Activated naive CD8-positive, alpha-beta T cell treated with anti-CD3 and anti-CD28 coated beads for 36 hours (primary cell): Measurements from ENCODE around the gene DCDC1. TPM values are rescaled to one million over a fixed set of nuclear protein-coding genes. Genes with fewer than 3 reads are reported as not detected.

ENCODE experiments used
- DNase-seq: peaks from one replicate; pipeline ENCODE4 v3.0.0; 2021
- H3K27ac Mint-ChIP-seq: one replicate; pipeline ENCODE4 v1.8.0; 2022; ENCODE audit warnings: mild to moderate bottlenecking, moderate library complexity, mixed read lengths
- H3K27me3 Mint-ChIP-seq: one replicate; pipeline ENCODE4 v1.8.0; 2022; ENCODE audit warnings: mild to moderate bottlenecking, mixed read lengths
- H3K36me3 Mint-ChIP-seq: one replicate; pipeline ENCODE4 v1.8.0; 2021; ENCODE audit warnings: mild to moderate bottlenecking, mixed read lengths
- H3K4me1 Mint-ChIP-seq: one replicate; pipeline ENCODE4 v1.8.0; 2021; ENCODE audit warnings: mixed read lengths
- H3K4me3 Mint-ChIP-seq: one replicate; pipeline ENCODE4 v1.8.0; 2022; ENCODE audit warnings: mild to moderate bottlenecking, moderate library complexity, mixed read lengths
- H3K9me3 Mint-ChIP-seq: one replicate; pipeline ENCODE4 v1.8.0; 2022; ENCODE audit warnings: mixed read lengths
- total RNA-seq, 2 experiments: library from RNA; stranded (reverse); gene quantifications; one replicate each; pipeline ENCODE4 v1.2.3, GENCODE V29; 2021

The DCDC1 gene
- total RNA-seq, 2 experiments from 2014 or later = 0.14 to 0.36 TPM

- DNase-seq = no peak
- H3K27me3 Mint-ChIP-seq = no peaks in the 10 kb centered on the region
- no peaks in the 10 kb centered on the region for H3K9me3 Mint-ChIP-seq
- H3K36me3 Mint-ChIP-seq = no peaks in the 10 kb centered on the region
- no peak overlapping the region for H3K27ac Mint-ChIP-seq
- no peak overlapping the region for H3K4me3 Mint-ChIP-seq
- H3K4me1 Mint-ChIP-seq = no peaks in the 10 kb centered on the region
These were observed 543.8 kb downstream of the DCDC1 start for GRCh38 chr11:30825723-30826122.

- Mint-ChIP-seq H3K9me3 (no peaks in the 10 kb centered on the region), H3K36me3 (no peaks in the 10 kb centered on the region), H3K27me3 (no peaks in the 10 kb centered on the region), H3K27ac (no peak overlapping the region), H3K4me3 (no peak overlapping the region), H3K4me1 (no peaks in the 10 kb centered on the region)
- no peak for DNase-seq
These were observed 546.4 kb downstream of the DCDC1 start for GRCh38 chr11:30823119-30823518.

- no peaks in the 10 kb centered on the region for H3K27me3 Mint-ChIP-seq
- H3K4me3 Mint-ChIP-seq = no peak overlapping the region
- H3K36me3 Mint-ChIP-seq = no peaks in the 10 kb centered on the region
- no peaks in the 10 kb centered on the region for H3K4me1 Mint-ChIP-seq
- H3K9me3 Mint-ChIP-seq = no peaks in the 10 kb centered on the region
- no peak for DNase-seq
- no peak overlapping the region for H3K27ac Mint-ChIP-seq
These were observed 548.0 kb downstream of the DCDC1 start for GRCh38 chr11:30821438-30821965.

GRCh38 chr11:30818721-30819120 is 550.8 kb downstream of the DCDC1 start:
- Mint-ChIP-seq H3K4me3 (no peak overlapping the region), H3K27me3 (no peaks in the 10 kb centered on the region), H3K9me3 (no peaks in the 10 kb centered on the region), H3K4me1 (no peaks in the 10 kb centered on the region), H3K36me3 (no peaks in the 10 kb centered on the region), H3K27ac (no peak overlapping the region)
- DNase-seq = no peak

GRCh38 chr11:30816959-30817880 is 552.3 kb downstream of the DCDC1 start:
- H3K27ac Mint-ChIP-seq = no peak overlapping the region
- no peak for DNase-seq

GRCh38 chr11:30815619-30816018 is 553.9 kb downstream of the DCDC1 start:
- H3K4me1 Mint-ChIP-seq = no peaks in the 10 kb centered on the region
- H3K27me3 Mint-ChIP-seq = no peaks in the 10 kb centered on the region
- no peak overlapping the region for H3K4me3 Mint-ChIP-seq
- H3K9me3 Mint-ChIP-seq = no peaks in the 10 kb centered on the region
- no peaks in the 10 kb centered on the region for H3K36me3 Mint-ChIP-seq
- no peak for DNase-seq
- no peak overlapping the region for H3K27ac Mint-ChIP-seq

More at GRCh38 chr11:30816959-30817880, 552.3 kb downstream of the DCDC1 start:
- Mint-ChIP-seq H3K4me3 (no peak overlapping the region), H3K36me3 (no peaks in the 10 kb centered on the region), H3K9me3 (no peaks in the 10 kb centered on the region), H3K27me3 (no peaks in the 10 kb centered on the region), H3K4me1 (no peaks in the 10 kb centered on the region)

GRCh38 chr11:30814737-30815136 is 554.8 kb downstream of the DCDC1 start:
- no peak overlapping the region for H3K4me3 Mint-ChIP-seq
- no peak for DNase-seq
- H3K9me3 Mint-ChIP-seq = no peaks in the 10 kb centered on the region
- H3K27ac Mint-ChIP-seq = no peak overlapping the region
- no peaks in the 10 kb centered on the region for H3K4me1 Mint-ChIP-seq
- H3K27me3 Mint-ChIP-seq = no peaks in the 10 kb centered on the region
- no peaks in the 10 kb centered on the region for H3K36me3 Mint-ChIP-seq

Other genes starting within 250 kb of the DCDC1 start
- gene DNAJC24, start 121 bp upstream of the DCDC1 start, total RNA-seq = 10 to 100 TPM; 16.3 to 22.8 TPM
- 10 to 100 TPM; 22.5 to 24.3 TPM for gene IMMP1L, start 139.9 kb upstream of the DCDC1 start, total RNA-seq
- gene ELP4, start 140.0 kb upstream of the DCDC1 start, total RNA-seq = 10 to 100 TPM; 17.6 to 17.8 TPM